ENCODE results near the gene EIF5AL1. TPM values are rescaled to one million over a fixed set of nuclear protein-coding genes. Genes with fewer than 3 reads are reported as not detected.
"Not testable (repeated sequence)": the region's sequence is repeated elsewhere in the genome, so short reads cannot be mapped to it uniquely, and the experiment has no call there.

Gene EIF5AL1
- total and polyA plus RNA-seq, 2 experiments from 2014 or later, result 0.27 to 1.5 TPM

GRCh38 chr10:79505829-79506228 is 6.5 kb upstream of the EIF5AL1 start:
- no peak overlapping the region for H2AFZ ChIP-seq
- H3K9me2 ChIP-seq (replicated peaks; ENCODE audit: insufficient read depth), result no peaks in the 10 kb centered on the region
- no peak overlapping the region for H3K4me3 ChIP-seq
- no peak for DNase-seq (ENCODE audit: low spot score)
- H3K9me3 ChIP-seq (ENCODE audit: low read depth), result no peaks in the 10 kb centered on the region
- H3K4me2 ChIP-seq, result no peak overlapping the region
- H3K27ac ChIP-seq, result no peak overlapping the region
- TF ChIP-seq EZH2phosphoT487 (IDR thresholded peaks at IDR 0.05; ENCODE audit: low read depth, severe bottlenecking, unreplicated experiment) (no peak), CTCF (IDR thresholded peaks at IDR 0.05; ENCODE audit: poor library complexity) (no peak), EZH2 (IDR thresholded peaks at IDR 0.05; ENCODE audit: borderline replicate concordance) (no peak)
- no peaks in the 10 kb centered on the region for H3K36me3 ChIP-seq (replicated peaks; ENCODE audit: insufficient read depth, low read depth)
- H3K79me2 ChIP-seq, result no peaks in the 10 kb centered on the region
- H3K27me3 ChIP-seq, result peaks cover 9% of the 10 kb centered on the region
- no peaks in the 10 kb centered on the region for H3K4me1 ChIP-seq (ENCODE audit: insufficient read depth)
- no peaks in the 10 kb centered on the region for H4K20me1 ChIP-seq (ENCODE audit: insufficient read depth, poor library complexity, severe bottlenecking)

GRCh38 chr10:79507440-79508167 is 4.7 kb upstream of the EIF5AL1 start:
- 92% methylated on average over 8 of the region's 9 CpGs for WGBS (ENCODE audit: low lambda C conversion rate, missing lambda C conversion rate)
- Histone ChIP-seq H3K9me2 (replicated peaks; ENCODE audit: insufficient read depth) (no peaks in the 10 kb centered on the region), H2AFZ (no peak overlapping the region), H3K9me3 (ENCODE audit: low read depth) (no peaks in the 10 kb centered on the region), H3K4me2 (no peak overlapping the region), H3K36me3 (replicated peaks; ENCODE audit: insufficient read depth, low read depth) (no peaks in the 10 kb centered on the region), H3K27ac (no peak overlapping the region), H3K27me3 (peaks cover 9% of the 10 kb centered on the region), H4K20me1 (ENCODE audit: insufficient read depth, poor library complexity, severe bottlenecking) (no peaks in the 10 kb centered on the region), H3K79me2 (no peaks in the 10 kb centered on the region), H3K4me3 (no peak overlapping the region), H3K4me1 (ENCODE audit: insufficient read depth) (no peaks in the 10 kb centered on the region)
- DNase-seq (ENCODE audit: low spot score), result no peak
- no peak for TF ChIP-seq EZH2phosphoT487 (IDR thresholded peaks at IDR 0.05; ENCODE audit: low read depth, severe bottlenecking, unreplicated experiment)
- TF ChIP-seq EZH2 (IDR thresholded peaks at IDR 0.05; ENCODE audit: borderline replicate concordance), result no peak
- TF ChIP-seq CTCF (IDR thresholded peaks at IDR 0.05; ENCODE audit: poor library complexity), result no peak

GRCh38 chr10:79508245-79508644 is 4.1 kb upstream of the EIF5AL1 start:
- not testable (repeated sequence) for H4K20me1 ChIP-seq (ENCODE audit: insufficient read depth, poor library complexity, severe bottlenecking); H3K9me2 ChIP-seq (replicated peaks; ENCODE audit: insufficient read depth); H3K79me2 ChIP-seq; H3K4me2 ChIP-seq; H3K27ac ChIP-seq; H3K36me3 ChIP-seq (replicated peaks; ENCODE audit: insufficient read depth, low read depth); DNase-seq (ENCODE audit: low spot score); H3K27me3 ChIP-seq; H2AFZ ChIP-seq; H3K4me1 ChIP-seq (ENCODE audit: insufficient read depth); H3K9me3 ChIP-seq (ENCODE audit: low read depth); H3K4me3 ChIP-seq
- 61% methylated on average over 4 of the region's 4 CpGs for WGBS (ENCODE audit: low lambda C conversion rate, missing lambda C conversion rate)

GRCh38 chr10:79509306-79509933 is 2.9 kb upstream of the EIF5AL1 start:
- not testable (repeated sequence) for H3K79me2 ChIP-seq; H4K20me1 ChIP-seq (ENCODE audit: insufficient read depth, poor library complexity, severe bottlenecking); DNase-seq (ENCODE audit: low spot score); H3K9me2 ChIP-seq (replicated peaks; ENCODE audit: insufficient read depth); H3K9me3 ChIP-seq (ENCODE audit: low read depth); H2AFZ ChIP-seq; H3K36me3 ChIP-seq (replicated peaks; ENCODE audit: insufficient read depth, low read depth); H3K4me3 ChIP-seq; H3K4me1 ChIP-seq (ENCODE audit: insufficient read depth); H3K4me2 ChIP-seq; H3K27ac ChIP-seq; H3K27me3 ChIP-seq
- whole genome bisulfite sequencing (ENCODE audit: low lambda C conversion rate, missing lambda C conversion rate), result 100% methylated on average over 2 of the region's 3 CpGs

- 92% methylated on average over 3 of the region's 5 CpGs for WGBS (ENCODE audit: low lambda C conversion rate, missing lambda C conversion rate)
- H2AFZ ChIP-seq; H3K9me3 ChIP-seq (ENCODE audit: low read depth); DNase-seq (ENCODE audit: low spot score); H3K4me1 ChIP-seq (ENCODE audit: insufficient read depth); H3K36me3 ChIP-seq (replicated peaks; ENCODE audit: insufficient read depth, low read depth); H3K27me3 ChIP-seq; H4K20me1 ChIP-seq (ENCODE audit: insufficient read depth, poor library complexity, severe bottlenecking); H3K27ac ChIP-seq; H3K4me2 ChIP-seq; H3K4me3 ChIP-seq; H3K79me2 ChIP-seq; H3K9me2 ChIP-seq (replicated peaks; ENCODE audit: insufficient read depth): not testable (repeated sequence)
Observed at GRCh38 chr10:79509934-79510508, 2.3 kb upstream of the EIF5AL1 start.

- not testable (repeated sequence) for H3K9me3 ChIP-seq (ENCODE audit: low read depth); H2AFZ ChIP-seq; H3K9me2 ChIP-seq (replicated peaks; ENCODE audit: insufficient read depth); H3K4me1 ChIP-seq (ENCODE audit: insufficient read depth); H3K79me2 ChIP-seq; H3K4me2 ChIP-seq; H3K4me3 ChIP-seq; H3K27me3 ChIP-seq; DNase-seq (ENCODE audit: low spot score); H3K36me3 ChIP-seq (replicated peaks; ENCODE audit: insufficient read depth, low read depth); H3K27ac ChIP-seq; H4K20me1 ChIP-seq (ENCODE audit: insufficient read depth, poor library complexity, severe bottlenecking)
- 69% methylated on average over 7 of the region's 7 CpGs for WGBS (ENCODE audit: low lambda C conversion rate, missing lambda C conversion rate)
Observed at GRCh38 chr10:79516532-79517205, 4.3 kb downstream of the EIF5AL1 start.

Measured in hepatocyte (in vitro differentiated cells).